ENCODE data around the gene PTOV1. TPM values are rescaled to one million over a fixed set of nuclear protein-coding genes. Genes with fewer than 3 reads are reported as not detected.

Gene PTOV1
- total and polyA plus RNA-seq, 3 donors from 2014 or later = 235 to 260 (median 257) TPM

- peaks cover 62% of the 10 kb centered on the region for H3K4me1 ChIP-seq
- H3K4me3 ChIP-seq = no peak overlapping the region
- no peaks in the 10 kb centered on the region for H3K36me3 ChIP-seq (ENCODE audit: low read depth, missing control alignments)
- intact Hi-C loops (cut with DNase I; ENCODE audit: low total_unique reads) = no loop called here
- H3K27ac ChIP-seq = peak overlapping the region; percentile 55 to 94
- H3K9me3 ChIP-seq = no peaks in the 10 kb centered on the region
- 90 to 99% methylated on average over 12 to 26 of the region's 26 CpGs for WGBS, 2 donors
- H3K27me3 ChIP-seq = no peaks in the 10 kb centered on the region
- no peak for DNase-seq
- no peak for TF ChIP-seq POLR2A (IDR thresholded peaks at IDR 0.05)
- no peak for TF ChIP-seq CTCF (IDR thresholded peaks at IDR 0.05)
These were observed 6.3 kb downstream of the PTOV1 start for GRCh38 chr19:49857061-49857837.

DNA sequence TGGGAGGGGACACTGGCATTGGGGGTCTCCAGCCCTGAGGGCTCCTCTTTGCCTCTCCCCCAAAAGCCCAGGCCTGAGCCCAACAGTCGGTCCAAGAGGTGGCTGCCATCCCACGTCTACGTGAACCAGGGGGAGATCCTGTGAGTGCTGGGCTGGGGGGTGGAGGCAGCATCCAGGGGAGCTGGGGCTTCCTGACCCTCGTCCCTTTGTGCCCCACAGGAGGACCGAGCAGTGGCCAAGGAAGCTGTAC is 6.8 kb downstream of the PTOV1 start:
- H3K27ac ChIP-seq = peak overlapping the region; percentile 55 to 94
- H3K4me3 ChIP-seq = no peak overlapping the region
- no peak for DNase-seq

DNA sequence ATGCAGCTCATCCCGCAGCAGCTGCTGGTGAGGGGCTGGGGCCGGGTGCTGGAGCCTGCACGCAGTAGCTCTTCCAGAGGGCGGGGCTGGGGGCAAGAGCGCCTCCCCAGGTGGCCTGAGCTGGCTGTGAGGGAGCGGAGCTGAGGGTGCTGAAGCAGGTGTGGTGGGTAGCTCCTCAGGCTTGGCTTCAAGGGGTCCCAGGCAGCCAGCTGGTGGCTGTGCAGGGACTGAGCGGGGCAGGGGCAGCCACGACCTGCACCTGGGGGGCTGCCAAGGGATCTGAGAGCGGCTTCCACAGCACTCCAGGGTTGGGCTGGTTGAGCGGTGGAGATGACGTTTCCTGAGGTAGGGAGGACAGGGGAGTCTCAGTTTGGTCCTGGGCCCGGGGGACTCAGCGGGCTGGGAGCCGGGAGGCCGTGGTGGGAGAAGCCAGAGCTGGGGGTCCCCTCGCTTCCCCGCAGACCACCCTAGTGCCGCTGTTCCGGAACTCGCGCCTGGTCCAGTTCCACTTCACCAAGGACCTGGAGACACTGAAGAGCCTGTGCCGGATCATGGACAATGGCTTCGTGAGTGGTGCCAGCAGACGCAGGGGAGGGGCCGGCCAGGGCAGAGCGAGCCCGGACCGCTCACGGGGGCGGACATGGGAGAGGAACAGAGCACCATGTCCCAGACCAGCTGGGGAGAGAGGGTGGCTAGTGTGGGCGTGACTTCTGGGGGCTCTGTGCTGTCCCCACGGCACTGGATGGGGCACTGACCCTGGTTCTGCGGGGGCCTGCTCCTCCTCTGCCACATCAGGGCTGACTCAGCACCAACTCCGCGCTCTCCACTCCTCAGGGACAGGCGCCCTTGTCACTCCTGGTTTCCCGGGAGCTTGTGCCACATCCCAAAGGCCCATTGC is 7.4 kb downstream of the PTOV1 start:
- Histone ChIP-seq H3K9me3 (no peaks in the 10 kb centered on the region), H3K27ac (peak overlapping the region; percentile 89 to 94), H3K36me3 (ENCODE audit: low read depth, missing control alignments) (no peaks in the 10 kb centered on the region), H3K4me3 (no peak overlapping the region), H3K4me1 (peaks cover 61% of the 10 kb centered on the region), H3K27me3 (no peaks in the 10 kb centered on the region)
- DNase-seq = peak; percentile 82
- 51 to 60% methylated on average over 1 to 37 of the region's 37 CpGs for WGBS, 2 donors
- intact Hi-C loops (cut with DNase I; ENCODE audit: low total_unique reads) = no loop called here
- TF ChIP-seq POLR2A (IDR thresholded peaks at IDR 0.05) = no peak
- TF ChIP-seq CTCF (IDR thresholded peaks at IDR 0.05) = no peak

More for the DNA sequence above, 6.8 kb downstream of the PTOV1 start:
- Histone ChIP-seq H3K36me3 (ENCODE audit: low read depth, missing control alignments) (no peaks in the 10 kb centered on the region), H3K9me3 (no peaks in the 10 kb centered on the region), H3K27me3 (no peaks in the 10 kb centered on the region), H3K4me1 (peaks cover 62% of the 10 kb centered on the region)
- TF ChIP-seq CTCF (IDR thresholded peaks at IDR 0.05) = no peak
- no peak for TF ChIP-seq POLR2A (IDR thresholded peaks at IDR 0.05)
- intact Hi-C loops (cut with DNase I; ENCODE audit: low total_unique reads) = no loop called here
- 71% methylated on average over 5 of the region's 5 CpGs; no CpG with 5 or more reads in 1 of the 2 donors for WGBS, 2 donors

GRCh38 chr19:49859682-49860335 is 8.8 kb downstream of the PTOV1 start:
- no peaks in the 10 kb centered on the region for H3K9me3 ChIP-seq
- no peaks in the 10 kb centered on the region for H3K27me3 ChIP-seq
- H3K36me3 ChIP-seq (ENCODE audit: low read depth, missing control alignments) = no peaks in the 10 kb centered on the region
- no peak overlapping the region for H3K4me3 ChIP-seq
- TF ChIP-seq CTCF (IDR thresholded peaks at IDR 0.05) = no peak
- no peak for TF ChIP-seq POLR2A (IDR thresholded peaks at IDR 0.05)
- 51 to 85% methylated on average over 12 to 22 of the region's 22 CpGs for WGBS, 2 donors
- H3K27ac ChIP-seq = peak overlapping the region; percentile 89 to 94
- intact Hi-C loops (cut with DNase I; ENCODE audit: low total_unique reads) = no loop called here
- H3K4me1 ChIP-seq = peaks cover 55% of the 10 kb centered on the region
- DNase-seq = peak; percentile 54

All from testis (tissue), 3 donors.